GM21526 (cell line): Measurements from ENCODE around the gene AKR1B15.
"Not testable (repeated sequence)": the region's sequence is repeated elsewhere in the genome, so short reads cannot be mapped to it uniquely, and the experiment has no call there.

ENCODE experiments used
- ATAC-seq: cut with Tn5 transposase; IDR thresholded peaks from one replicate; pipeline ENCODE4 v1.9.1; 2021; ENCODE audit warnings: moderate library complexity; ENCODE audit not compliant: unreplicated experiment, low FRiP score

AKR1B15 gene

GRCh38 chr7:134532180-134532953 lies 16.5 kb upstream of the AKR1B15 start:
- ATAC-seq, result no peak

GRCh38 chr7:134532954-134533218 lies 16.0 kb upstream of the AKR1B15 start:
- no peak for ATAC-seq

DNA sequence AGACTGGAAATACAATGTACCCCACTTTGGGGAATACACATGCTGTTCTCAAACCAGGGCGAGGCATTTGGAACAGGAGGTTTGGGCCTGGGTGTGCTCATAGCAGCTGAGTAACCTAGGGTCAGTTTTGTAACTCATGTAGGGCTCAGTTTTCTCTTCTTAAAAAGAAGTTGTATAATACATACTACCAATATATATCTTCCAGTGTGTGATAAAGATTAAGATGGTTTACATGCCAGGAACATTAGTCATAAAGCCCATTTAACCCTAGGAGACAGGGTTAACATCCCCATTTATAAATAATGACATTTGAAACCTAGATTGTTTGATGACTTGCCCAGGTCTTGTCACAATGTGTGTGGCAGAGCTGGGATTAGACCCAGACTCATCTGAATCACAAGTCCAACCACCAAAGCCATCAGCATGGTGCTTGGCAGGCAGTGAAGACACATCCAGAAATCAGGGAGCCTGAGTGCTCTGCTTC lies 15.6 kb upstream of the AKR1B15 start:
- ATAC-seq, result no peak

GRCh38 chr7:134534633-134535032 lies 14.3 kb upstream of the AKR1B15 start:
- no peak for ATAC-seq

DNA sequence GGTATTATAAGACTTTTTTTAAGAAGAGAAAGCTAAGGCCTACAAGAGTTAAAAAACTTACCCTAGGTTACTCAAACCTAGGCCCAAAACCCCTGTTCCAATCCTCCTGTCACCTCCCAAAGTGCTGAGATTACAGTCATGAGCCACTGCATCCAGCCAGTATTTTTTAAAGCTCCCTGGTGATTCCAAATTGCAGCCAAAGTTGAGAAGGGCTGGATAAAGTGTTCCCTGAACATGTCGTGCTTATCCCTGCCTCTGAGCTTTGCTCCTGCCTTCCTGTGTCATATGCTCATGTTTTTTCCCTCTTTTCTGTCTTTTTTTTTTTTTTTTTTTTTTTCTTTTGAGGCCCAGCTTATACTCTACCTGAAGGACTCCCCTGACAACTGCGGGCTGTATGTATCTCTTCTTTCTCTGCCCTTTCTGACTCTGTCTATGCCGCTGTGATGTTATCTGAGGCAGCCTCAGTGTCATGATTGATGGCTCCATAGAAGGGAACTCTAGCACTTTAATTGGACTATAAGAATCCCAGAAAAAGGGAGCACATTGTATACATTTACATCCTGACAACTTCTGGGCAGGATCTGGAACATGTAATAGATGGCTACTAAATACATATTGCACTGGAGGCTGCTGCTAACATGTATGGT lies 13.5 kb upstream of the AKR1B15 start:
- ATAC-seq, result no peak

- ATAC-seq, result no peak
Measured at GRCh38 chr7:134535919-134536299, 13.0 kb upstream of the AKR1B15 start.

DNA sequence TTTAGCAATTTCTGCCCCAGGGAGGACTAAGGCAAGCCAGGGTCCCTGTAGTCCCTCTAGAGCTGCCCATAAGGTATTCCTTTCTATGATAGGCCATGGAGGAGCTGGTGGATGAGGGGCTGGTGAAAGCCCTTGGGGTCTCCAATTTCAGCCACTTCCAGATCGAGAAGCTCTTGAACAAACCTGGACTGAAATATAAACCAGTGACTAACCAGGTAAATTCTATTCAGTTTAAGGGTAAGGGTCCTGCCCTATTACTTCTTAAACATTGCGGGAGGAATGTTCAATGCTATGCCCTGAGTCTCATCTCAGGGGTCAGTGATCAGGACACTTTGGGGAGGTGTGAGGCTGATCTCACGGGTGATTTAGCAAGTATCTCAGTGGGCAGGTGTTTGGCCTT lies 12.4 kb upstream of the AKR1B15 start:
- not testable (repeated sequence) for ATAC-seq

DNA sequence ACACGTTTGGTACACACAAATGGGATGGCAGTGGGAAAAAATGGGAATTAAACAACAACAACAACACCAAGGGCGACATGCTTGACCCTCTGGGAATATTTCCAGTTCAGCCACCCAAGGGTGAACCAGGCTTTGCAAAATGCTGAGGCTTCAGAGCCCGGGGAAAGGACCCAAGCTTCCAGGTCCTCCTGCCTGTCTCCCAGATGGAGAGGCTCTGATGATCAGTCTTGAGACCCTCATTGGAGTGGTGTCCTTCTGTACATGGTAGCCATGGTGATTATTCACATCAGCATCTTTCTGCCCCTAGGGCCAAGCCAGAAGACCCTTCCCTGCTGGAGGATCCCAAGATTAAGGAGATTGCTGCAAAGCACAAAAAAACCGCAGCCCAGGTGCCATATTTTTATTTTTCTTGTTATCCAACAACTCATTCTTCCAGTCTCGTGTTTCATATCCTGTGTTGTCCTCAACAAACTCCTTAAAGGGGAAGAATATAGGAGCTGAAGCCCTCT lies 11.6 kb upstream of the AKR1B15 start:
- ATAC-seq, result not testable (repeated sequence)

GRCh38 chr7:134539380-134540004 lies 9.4 kb upstream of the AKR1B15 start:
- ATAC-seq, result no peak

DNA sequence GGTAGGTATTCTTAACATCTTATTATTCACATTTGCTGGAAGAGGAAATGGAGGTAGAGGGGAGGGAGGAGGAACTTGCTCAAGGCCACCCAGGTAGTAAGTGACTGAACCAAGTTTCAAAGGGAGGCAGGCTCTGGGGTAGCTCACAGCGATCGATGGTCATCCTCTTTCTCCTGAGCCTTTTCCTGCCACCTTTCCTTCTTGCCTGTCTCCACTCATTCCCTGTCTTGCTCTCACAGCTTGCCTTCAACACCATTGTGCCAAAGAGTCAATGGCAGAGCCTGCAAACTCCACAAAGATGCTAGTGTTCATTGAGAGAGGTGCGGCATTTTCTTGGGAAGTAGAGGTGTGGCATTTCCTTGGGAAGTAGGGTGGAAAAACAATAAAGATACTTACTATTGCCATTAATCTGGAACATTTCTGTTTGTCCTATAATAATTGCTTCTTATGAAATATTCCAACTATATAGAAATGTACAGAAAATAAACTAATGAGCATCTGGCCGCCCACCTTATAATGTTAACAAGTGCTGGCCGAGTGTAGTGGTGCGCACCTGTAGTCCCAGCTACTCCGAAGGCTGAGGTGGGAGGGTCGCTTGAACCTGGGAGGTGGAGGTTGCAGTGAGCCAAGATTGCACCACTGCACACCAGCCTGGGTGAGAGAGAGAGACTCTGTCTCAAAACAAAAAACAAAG lies 7.3 kb upstream of the AKR1B15 start:
- not testable (repeated sequence) for ATAC-seq

GRCh38 chr7:134542195-134542771 lies 6.6 kb upstream of the AKR1B15 start:
- ATAC-seq, result no peak

- no peak for ATAC-seq
Measured at GRCh38 chr7:134545380-134545779, 3.5 kb upstream of the AKR1B15 start.

- ATAC-seq, result no peak
Measured at GRCh38 chr7:134545918-134546317, 3.0 kb upstream of the AKR1B15 start.

- no peak for ATAC-seq
Measured at GRCh38 chr7:134546955-134547354, 2.0 kb upstream of the AKR1B15 start.

DNA sequence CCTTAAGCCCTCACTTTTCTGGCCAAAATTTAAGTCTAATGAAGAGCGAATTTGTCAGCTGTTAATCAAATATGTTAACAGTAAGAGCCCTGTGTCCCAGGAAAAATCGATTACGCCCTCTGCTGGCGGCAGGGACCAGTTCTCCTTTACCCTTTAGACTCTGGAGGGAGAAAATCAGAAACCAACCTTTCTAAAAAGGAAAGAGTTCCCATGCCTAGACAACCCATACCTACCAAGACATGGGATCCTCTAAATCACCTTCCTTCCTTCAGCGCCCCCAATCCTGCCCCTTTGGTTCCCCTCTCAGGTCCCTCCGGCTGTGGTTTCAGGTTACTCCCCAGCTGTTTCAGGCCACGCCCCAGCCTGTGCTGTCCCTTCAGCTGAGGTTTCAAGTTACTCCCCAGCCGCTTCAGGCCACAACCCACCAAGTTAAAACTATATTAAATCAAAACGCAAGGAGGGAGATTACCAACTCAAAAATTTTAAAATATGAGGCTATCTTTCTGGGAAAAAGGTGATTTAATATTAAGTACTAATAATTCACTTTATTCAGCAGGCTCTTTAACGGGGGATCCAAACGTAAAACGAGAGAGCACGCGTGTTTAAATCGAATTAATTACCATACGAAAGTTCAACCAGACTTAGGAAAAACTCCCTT lies 1.4 kb upstream of the AKR1B15 start:
- peak; percentile 86 for ATAC-seq

- no peak for ATAC-seq
Measured at GRCh38 chr7:134549366-134549765, 456 bp downstream of the AKR1B15 start.

DNA sequence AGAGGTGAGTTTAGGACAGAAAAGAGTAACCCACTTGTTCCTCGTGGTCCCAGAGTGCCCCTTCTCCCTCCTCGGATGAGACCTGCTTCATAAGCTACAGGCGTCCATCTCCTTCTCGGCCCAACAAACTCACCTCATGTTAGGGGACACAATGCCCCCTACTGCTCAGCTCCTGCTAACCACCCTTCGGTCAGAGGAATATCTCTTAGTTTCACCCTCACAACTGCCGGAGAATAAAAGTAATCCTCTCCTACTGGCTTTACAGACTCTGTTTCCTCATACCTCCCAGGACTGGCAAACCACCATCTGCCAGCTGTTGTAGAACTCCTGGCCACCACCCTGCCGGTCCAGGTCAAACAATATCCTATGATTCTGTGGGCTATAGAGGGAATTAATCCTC lies 3.2 kb downstream of the AKR1B15 start:
- ATAC-seq, result no peak

DNA sequence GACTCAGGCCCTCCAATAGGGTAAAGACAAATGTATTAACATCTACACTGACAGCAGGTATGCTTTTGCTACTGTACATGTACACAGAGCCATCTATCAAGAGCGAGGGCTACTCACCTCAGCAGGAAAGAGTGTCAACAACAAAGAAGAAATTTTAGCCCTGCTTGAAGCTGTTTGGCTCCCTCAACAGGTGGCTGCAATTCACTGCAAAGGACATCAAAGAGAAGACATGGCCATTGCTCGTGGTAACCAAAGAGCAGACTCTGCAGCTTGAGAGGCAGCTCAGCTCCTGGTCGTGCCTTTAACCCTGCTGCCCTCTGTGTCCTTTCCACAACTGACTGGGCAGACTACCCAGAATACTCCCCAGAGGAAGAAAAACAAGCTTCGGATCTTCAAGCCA lies 5.1 kb downstream of the AKR1B15 start:
- ATAC-seq, result no peak

- no peak for ATAC-seq
Measured at GRCh38 chr7:134554417-134554966, 5.6 kb downstream of the AKR1B15 start.

GRCh38 chr7:134557391-134557790 lies 8.5 kb downstream of the AKR1B15 start:
- no peak for ATAC-seq
